ENCODE results near the gene ADH6.

Gene ADH6

GRCh38 chr4:99180382-99181070 is 38.5 kb downstream of the ADH6 start:
- H3K27ac ChIP-seq (ENCODE audit: poor library complexity, severe bottlenecking): no peak overlapping the region
- no peak overlapping the region for H3K4me3 ChIP-seq (ENCODE audit: severe bottlenecking)
- H3K27me3 ChIP-seq (ENCODE audit: insufficient read depth, poor library complexity, severe bottlenecking): no peaks in the 10 kb centered on the region
- no peaks in the 10 kb centered on the region for H3K36me3 ChIP-seq (ENCODE audit: low read depth)
- peak; percentile 82 for ATAC-seq (ENCODE audit: low read depth)
- H3K4me1 ChIP-seq (ENCODE audit: insufficient read depth, poor library complexity, severe bottlenecking): no peaks in the 10 kb centered on the region
- no peak for TF ChIP-seq CTCF (IDR thresholded peaks at IDR 0.05; ENCODE audit: poor library complexity, severe bottlenecking)
- no peak for DNase-seq (ENCODE audit: low spot score)
- no peaks in the 10 kb centered on the region for H3K9me3 ChIP-seq (ENCODE audit: severe bottlenecking)

GRCh38 chr4:99179626-99180025 is 39.4 kb downstream of the ADH6 start:
- ATAC-seq (ENCODE audit: low read depth) (no peak), DNase-seq (ENCODE audit: low spot score) (no peak)
- no peak overlapping the region for H3K27ac ChIP-seq (ENCODE audit: poor library complexity, severe bottlenecking)
- no peaks in the 10 kb centered on the region for H3K9me3 ChIP-seq (ENCODE audit: severe bottlenecking)
- H3K4me1 ChIP-seq (ENCODE audit: insufficient read depth, poor library complexity, severe bottlenecking): no peaks in the 10 kb centered on the region
- no peaks in the 10 kb centered on the region for H3K36me3 ChIP-seq (ENCODE audit: low read depth)
- no peaks in the 10 kb centered on the region for H3K27me3 ChIP-seq (ENCODE audit: insufficient read depth, poor library complexity, severe bottlenecking)
- no peak for TF ChIP-seq CTCF (IDR thresholded peaks at IDR 0.05; ENCODE audit: poor library complexity, severe bottlenecking)
- no peak overlapping the region for H3K4me3 ChIP-seq (ENCODE audit: severe bottlenecking)

GRCh38 chr4:99179178-99179577 is 39.9 kb downstream of the ADH6 start:
- no peaks in the 10 kb centered on the region for H3K4me1 ChIP-seq (ENCODE audit: insufficient read depth, poor library complexity, severe bottlenecking)
- H3K36me3 ChIP-seq (ENCODE audit: low read depth): no peaks in the 10 kb centered on the region
- ATAC-seq (ENCODE audit: low read depth): no peak
- no peaks in the 10 kb centered on the region for H3K9me3 ChIP-seq (ENCODE audit: severe bottlenecking)
- no peak overlapping the region for H3K27ac ChIP-seq (ENCODE audit: poor library complexity, severe bottlenecking)
- DNase-seq (ENCODE audit: low spot score): no peak
- H3K27me3 ChIP-seq (ENCODE audit: insufficient read depth, poor library complexity, severe bottlenecking): no peaks in the 10 kb centered on the region
- no peak for TF ChIP-seq CTCF (IDR thresholded peaks at IDR 0.05; ENCODE audit: poor library complexity, severe bottlenecking)
- H3K4me3 ChIP-seq (ENCODE audit: severe bottlenecking): no peak overlapping the region

GRCh38 chr4:99166544-99166943 is 52.5 kb downstream of the ADH6 start:
- no peaks in the 10 kb centered on the region for H3K9me3 ChIP-seq (ENCODE audit: severe bottlenecking)
- H3K36me3 ChIP-seq (ENCODE audit: low read depth): no peaks in the 10 kb centered on the region
- ATAC-seq (ENCODE audit: low read depth) (no peak), DNase-seq (ENCODE audit: low spot score) (no peak)
- no peak overlapping the region for H3K4me3 ChIP-seq (ENCODE audit: severe bottlenecking)
- TF ChIP-seq CTCF (IDR thresholded peaks at IDR 0.05; ENCODE audit: poor library complexity, severe bottlenecking): no peak
- no peaks in the 10 kb centered on the region for H3K4me1 ChIP-seq (ENCODE audit: insufficient read depth, poor library complexity, severe bottlenecking)
- no peaks in the 10 kb centered on the region for H3K27me3 ChIP-seq (ENCODE audit: insufficient read depth, poor library complexity, severe bottlenecking)
- H3K27ac ChIP-seq (ENCODE audit: poor library complexity, severe bottlenecking): no peak overlapping the region

GRCh38 chr4:99165978-99166377 is 53.1 kb downstream of the ADH6 start:
- Histone ChIP-seq H3K27ac (ENCODE audit: poor library complexity, severe bottlenecking) (no peak overlapping the region), H3K9me3 (ENCODE audit: severe bottlenecking) (no peaks in the 10 kb centered on the region), H3K27me3 (ENCODE audit: insufficient read depth, poor library complexity, severe bottlenecking) (no peaks in the 10 kb centered on the region), H3K4me3 (ENCODE audit: severe bottlenecking) (no peak overlapping the region), H3K36me3 (ENCODE audit: low read depth) (no peaks in the 10 kb centered on the region), H3K4me1 (ENCODE audit: insufficient read depth, poor library complexity, severe bottlenecking) (no peaks in the 10 kb centered on the region)
- ATAC-seq (ENCODE audit: low read depth) (peak; percentile 41; the same call in 1 of the 3 replicates), DNase-seq (ENCODE audit: low spot score) (no peak)
- TF ChIP-seq CTCF (IDR thresholded peaks at IDR 0.05; ENCODE audit: poor library complexity, severe bottlenecking): no peak
